Measurements from ENCODE around the gene SESTD1.

SESTD1 gene

DNA sequence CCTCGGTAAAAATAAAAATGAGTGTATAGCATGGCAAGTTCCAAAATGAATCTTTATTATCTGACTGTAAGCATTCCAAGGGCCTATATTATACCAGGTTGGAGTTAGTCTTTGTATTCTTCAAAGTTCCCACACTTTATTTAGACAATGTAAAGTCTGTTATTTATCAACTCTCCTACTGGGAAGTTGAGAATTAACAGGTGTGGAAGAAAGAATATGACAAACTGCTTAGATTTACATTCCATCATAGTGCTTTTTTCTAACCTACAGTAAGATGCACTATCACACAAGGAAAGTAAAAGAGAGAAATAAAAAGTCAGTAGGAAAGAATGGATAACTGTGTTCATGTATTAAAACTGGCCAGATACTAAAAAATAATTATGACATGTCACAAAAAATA, 93.3 kb downstream of the SESTD1 start:
- H3K4me3 ChIP-seq (ENCODE audit: low read length): no peak overlapping the region
- DNase-seq (ENCODE audit: low read depth): no peak
- TF ChIP-seq, protein P1, sequence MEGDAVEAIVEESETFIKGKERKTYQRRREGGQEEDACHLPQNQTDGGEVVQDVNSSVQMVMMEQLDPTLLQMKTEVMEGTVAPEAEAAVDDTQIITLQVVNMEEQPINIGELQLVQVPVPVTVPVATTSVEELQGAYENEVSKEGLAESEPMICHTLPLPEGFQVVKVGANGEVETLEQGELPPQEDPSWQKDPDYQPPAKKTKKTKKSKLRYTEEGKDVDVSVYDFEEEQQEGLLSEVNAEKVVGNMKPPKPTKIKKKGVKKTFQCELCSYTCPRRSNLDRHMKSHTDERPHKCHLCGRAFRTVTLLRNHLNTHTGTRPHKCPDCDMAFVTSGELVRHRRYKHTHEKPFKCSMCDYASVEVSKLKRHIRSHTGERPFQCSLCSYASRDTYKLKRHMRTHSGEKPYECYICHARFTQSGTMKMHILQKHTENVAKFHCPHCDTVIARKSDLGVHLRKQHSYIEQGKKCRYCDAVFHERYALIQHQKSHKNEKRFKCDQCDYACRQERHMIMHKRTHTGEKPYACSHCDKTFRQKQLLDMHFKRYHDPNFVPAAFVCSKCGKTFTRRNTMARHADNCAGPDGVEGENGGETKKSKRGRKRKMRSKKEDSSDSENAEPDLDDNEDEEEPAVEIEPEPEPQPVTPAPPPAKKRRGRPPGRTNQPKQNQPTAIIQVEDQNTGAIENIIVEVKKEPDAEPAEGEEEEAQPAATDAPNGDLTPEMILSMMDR (conservative IDR thresholded peaks at IDR 0.05; ENCODE audit: low read length): no peak

DNA sequence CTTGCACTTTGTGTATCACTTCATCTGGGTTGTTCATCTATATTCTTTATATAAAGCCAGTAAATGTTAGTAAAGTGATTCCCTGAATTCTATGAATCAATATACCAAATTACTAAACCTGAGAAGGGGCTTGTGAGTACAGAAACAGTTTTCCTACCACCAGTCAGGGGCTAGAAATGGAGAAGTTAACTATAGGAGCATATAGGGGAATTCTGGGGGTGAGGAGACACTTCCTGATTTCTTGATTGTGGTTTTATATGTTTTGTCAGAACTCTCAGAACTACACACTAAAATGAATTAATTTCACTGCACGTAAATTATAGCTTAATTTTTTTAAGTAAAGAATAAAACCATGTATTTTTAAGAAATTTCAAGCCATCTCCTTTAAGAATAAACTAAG, 93.7 kb downstream of the SESTD1 start:
- TF ChIP-seq, protein P1 (conservative IDR thresholded peaks at IDR 0.05; ENCODE audit: low read length): no peak
- no peak overlapping the region for H3K4me3 ChIP-seq (ENCODE audit: low read length)
- no peak for DNase-seq (ENCODE audit: low read depth)

DNA sequence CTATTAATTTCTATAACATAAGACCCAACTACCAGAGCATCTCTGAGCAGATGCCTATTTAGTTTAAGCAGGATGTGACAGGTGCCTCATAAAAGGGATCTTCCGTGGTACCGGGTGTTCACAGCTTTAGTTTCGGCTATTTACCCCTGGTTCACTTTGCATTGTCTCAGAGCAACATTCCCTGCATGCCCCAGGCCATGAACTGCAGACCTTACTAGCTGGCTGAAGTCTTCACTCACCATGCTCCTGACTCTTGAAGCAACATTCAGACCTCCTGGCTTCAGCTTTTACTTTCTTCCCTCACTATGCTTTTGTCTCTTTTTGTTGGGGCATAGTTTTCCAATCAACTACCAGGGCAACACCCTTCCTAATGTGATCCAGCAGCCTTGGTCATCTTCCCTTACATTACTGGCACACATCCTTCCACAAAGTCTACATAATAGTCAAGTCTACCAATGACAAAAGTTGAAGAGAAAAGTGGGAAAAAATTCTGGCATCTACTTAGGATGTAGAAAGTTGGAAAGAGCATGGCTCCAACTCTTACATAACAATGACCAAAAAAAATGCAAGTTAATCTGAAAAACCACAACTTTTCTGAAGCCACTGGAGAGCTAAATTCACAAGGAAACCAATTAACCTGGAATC, 99.2 kb downstream of the SESTD1 start:
- peak; percentile 30 for DNase-seq (ENCODE audit: low read depth)
- TF ChIP-seq, protein P1 (conservative IDR thresholded peaks at IDR 0.05; ENCODE audit: low read length): no peak

DNA sequence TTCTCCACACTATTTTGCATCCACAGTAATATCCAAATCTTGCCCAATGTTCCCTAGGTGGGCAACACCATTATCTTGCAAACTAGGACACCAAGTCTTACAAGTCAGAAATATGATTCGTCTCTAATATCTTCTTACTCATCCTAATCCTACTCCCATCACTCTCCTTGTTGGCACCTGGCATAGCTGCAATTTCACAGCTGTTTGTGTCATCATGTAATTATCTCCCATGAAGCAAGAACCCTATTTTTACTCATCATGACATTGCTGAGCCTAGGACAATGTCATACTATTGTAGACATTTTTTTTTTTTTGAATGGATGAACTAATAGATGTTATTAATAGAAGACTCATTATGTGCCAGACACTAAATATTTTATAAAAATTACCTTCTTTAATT, 123.4 kb downstream of the SESTD1 start:
- no peak overlapping the region for H3K4me3 ChIP-seq (ENCODE audit: low read length)
- no peak for DNase-seq (ENCODE audit: low read depth)
- TF ChIP-seq, protein P1 (conservative IDR thresholded peaks at IDR 0.05; ENCODE audit: low read length): no peak

More for the DNA sequence above, 99.2 kb downstream of the SESTD1 start:
- no peak overlapping the region for H3K4me3 ChIP-seq (ENCODE audit: low read length)

DNA sequence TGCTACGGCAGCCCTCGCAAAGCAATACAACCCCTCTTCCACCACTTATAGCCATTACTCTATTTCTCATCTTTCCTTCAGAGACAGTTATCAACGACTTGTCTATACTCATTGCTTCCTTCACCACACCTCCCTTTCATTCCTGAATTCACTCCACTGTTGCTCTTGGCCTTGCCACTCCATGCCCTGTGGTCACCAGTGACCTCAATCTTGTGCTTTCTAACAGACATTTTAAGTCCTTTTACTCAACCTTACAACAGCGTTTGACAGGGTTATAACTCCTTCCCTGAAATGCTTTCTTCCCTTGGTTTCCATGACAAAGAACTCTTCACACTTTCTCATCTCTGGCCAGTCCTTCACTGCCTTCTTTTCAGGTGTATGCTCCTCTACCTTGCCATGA, 124.1 kb downstream of the SESTD1 start:
- TF ChIP-seq, protein P1 (conservative IDR thresholded peaks at IDR 0.05; ENCODE audit: low read length): no peak
- no peak for DNase-seq (ENCODE audit: low read depth)
- no peak overlapping the region for H3K4me3 ChIP-seq (ENCODE audit: low read length)

DNA sequence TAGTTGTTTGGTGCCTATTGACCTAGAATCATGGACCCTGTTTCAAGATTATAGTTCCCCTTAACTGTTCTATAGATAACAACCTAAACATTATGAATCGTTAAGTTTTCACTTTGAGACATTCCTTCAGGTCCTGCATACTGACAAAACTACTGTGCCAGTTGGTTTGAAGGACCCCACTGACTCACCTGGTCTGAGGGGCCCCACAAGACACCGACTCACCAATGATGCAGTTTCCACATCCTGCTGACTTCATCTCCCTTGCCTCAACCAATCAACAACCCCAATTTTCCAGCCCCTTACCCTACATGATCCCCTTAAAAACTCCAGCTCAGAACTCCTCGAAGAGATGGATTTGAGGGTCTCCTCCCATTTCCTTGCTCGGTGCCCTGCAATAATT, 125.1 kb downstream of the SESTD1 start:
- no peak for DNase-seq (ENCODE audit: low read depth)
- H3K4me3 ChIP-seq (ENCODE audit: low read length): no peak overlapping the region
- TF ChIP-seq, protein P1 (conservative IDR thresholded peaks at IDR 0.05; ENCODE audit: low read length): no peak

DNA sequence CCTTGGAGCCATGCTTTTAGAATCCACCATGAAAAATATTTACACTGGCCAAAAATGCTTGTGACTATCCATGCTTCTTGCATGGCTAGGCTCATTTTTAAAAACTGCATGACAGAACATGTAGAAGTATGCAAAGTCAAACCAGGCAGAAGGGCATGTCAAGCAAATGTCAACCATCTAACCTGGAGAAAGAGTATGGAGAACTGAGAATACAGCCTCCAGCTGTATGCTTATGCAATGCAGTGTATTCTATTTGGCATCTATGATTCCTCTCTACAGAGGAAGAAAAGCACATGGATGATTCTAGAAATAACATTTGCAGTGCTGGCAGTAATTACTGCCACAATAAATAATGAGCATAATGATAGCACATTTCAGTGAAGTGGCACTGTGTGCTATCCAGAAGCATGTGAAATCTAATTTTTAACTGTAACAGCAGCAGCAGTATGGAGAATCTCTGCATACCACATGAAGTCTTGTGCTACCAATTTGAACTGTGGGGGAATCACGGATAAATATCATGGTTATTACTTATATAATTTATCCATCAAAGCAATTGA, 127.4 kb downstream of the SESTD1 start:
- no peak overlapping the region for H3K4me3 ChIP-seq (ENCODE audit: low read length)
- DNase-seq (ENCODE audit: low read depth): no peak
- TF ChIP-seq, protein P1 (conservative IDR thresholded peaks at IDR 0.05; ENCODE audit: low read length): no peak

Data from AG10803 (cell line).